Left colon (tissue), 2 donors: ENCODE data around the gene HECA. TPM values are rescaled to one million over a fixed set of nuclear protein-coding genes. Genes with fewer than 3 reads are reported as not detected.
"Not testable (repeated sequence)": the region's sequence is repeated elsewhere in the genome, so short reads cannot be mapped to it uniquely, and the experiment has no call there.

Source experiments
- ATAC-seq: fragments of 200-7000 bp; cut with Tn5 transposase; one replicate; pipeline ENCODE4 v1.9.1; 2020; ENCODE audit warnings: mild to moderate bottlenecking, moderate library complexity
- DNase-seq, 2 donors: peaks; one replicate each; pipeline ENCODE4 v3.0.0-alpha.2; 2020
- intact Hi-C, 2 donors: fragments of 100-400 bp; cut with DNase I in 1 of 2; cut with micrococcal nuclease in 1 of 2; formaldehyde crosslinking; loops; one replicate each; pipeline versions ENCODE4 v1.11.2 to v1.14.0; 2022; cut with DNase I, micrococcal nuclease
- long read RNA-seq: library from polyadenylated mRNA; unstranded; transcript quantifications from one replicate; pipeline ENCODE4 v2.0.0, GENCODE V29; 2021
- total RNA-seq, 2 donors: library from RNA; stranded (reverse); fragmentation: NEBNext Ultra II Directional; extraction: Animal tissue kit (Norgen Biotek cat#: 25700); gene quantifications; one replicate each; pipeline ENCODE4 v1.2.1, GENCODE V29; 2021
- donor health status: DM: no; HTN: no; CAD: no.
- donor health status: DM: yes; HTN: yes; CAD: no.

Gene HECA
- total RNA-seq: 10 to 100 TPM; 30.3 to 42.1 TPM
- long read RNA-seq, full-length matches to known transcripts: 2 of 37 reads
- long read RNA-seq, partial matches to known transcripts: 27 of 37 reads
- long read RNA-seq, other reads (novel, unspliced or antisense): 8 of 37 reads

DNA sequence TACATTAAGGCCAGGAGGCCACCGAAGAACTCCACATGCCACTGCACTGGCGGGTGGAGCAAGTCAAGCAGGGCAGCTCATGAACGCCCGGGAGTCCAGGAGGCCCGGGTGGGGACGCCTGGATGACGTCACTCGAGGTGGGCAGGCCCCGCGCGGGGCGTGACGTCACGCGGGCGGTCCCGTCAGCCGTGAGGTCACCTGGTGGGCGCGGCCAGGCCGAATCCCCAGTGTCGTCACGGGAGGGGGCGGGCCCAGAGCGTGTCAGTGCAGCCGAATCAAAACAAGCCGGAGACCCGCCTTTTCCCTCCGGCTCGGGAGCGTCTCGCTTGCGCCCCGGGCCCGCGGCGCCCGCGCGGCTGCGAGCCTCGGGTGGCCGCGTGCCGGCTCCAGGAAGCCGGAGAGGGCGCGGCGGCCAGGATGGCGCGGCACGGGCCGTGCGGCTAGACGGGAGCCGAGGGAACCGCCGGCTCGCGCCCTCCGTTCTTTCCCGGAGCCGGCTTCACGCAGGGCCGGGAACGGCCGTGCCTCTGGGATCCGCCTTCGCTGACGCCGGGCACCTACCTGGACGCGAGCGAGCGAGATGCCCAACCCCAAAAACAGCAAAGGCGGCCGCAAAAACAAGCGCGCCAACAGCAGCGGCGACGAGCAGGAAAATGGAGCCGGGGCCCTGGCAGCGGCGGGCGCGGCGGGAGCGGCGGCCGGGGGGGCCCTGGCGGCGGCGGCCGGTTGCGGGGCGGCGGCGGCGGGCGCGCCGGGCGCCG, at the start of gene HECA:
TSS of gene HECA (plus strand) at position 264 of the 761 bp plus-strand sequence. CDS start at position 581, 317 bp downstream.
- intact Hi-C loops: no loop called here
- peak; percentile 92 for ATAC-seq
- DNase-seq: peak; percentile 98 to 100

- intact Hi-C loops: no loop called here
- ATAC-seq: no peak
- no peak for DNase-seq
These were observed 43.1 kb upstream of the HECA start for GRCh38 chr6:139091826-139092225.

- no peak for DNase-seq
- intact Hi-C loops: no loop called here
These were observed 34.9 kb upstream of the HECA start for GRCh38 chr6:139099984-139100383.

GRCh38 chr6:139107051-139107450, 27.8 kb upstream of the HECA start:
- intact Hi-C loops: no loop called here
- ATAC-seq: no peak
- no peak for DNase-seq

More at GRCh38 chr6:139099984-139100383, 34.9 kb upstream of the HECA start:
- no peak for ATAC-seq

- no peak for ATAC-seq
These were observed 26.5 kb upstream of the HECA start for GRCh38 chr6:139108378-139108777.

DNA sequence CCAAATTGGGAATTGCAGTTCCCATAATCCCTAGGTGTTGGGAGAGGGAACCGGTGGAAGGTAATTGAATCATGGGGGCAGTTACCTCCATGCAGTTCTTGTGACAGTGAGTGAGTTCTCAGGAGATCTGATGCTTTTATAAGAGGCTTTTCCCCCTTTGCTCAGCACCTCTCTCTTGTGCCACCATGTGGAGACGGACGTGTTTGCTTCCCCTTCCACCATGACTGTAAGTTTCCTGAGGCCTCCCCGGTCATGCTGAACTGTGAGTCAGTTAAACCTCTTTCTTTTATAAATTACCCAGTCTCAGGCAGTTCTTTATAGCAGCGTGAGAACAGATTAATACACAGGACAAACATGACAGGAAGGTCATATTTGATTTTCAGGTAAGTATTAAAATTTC, 25.3 kb upstream of the HECA start:
- DNase-seq (peak in 1 of 2 donors; percentile 19), ATAC-seq (no peak)
- intact Hi-C loops: no loop called here

More at GRCh38 chr6:139108378-139108777, 26.5 kb upstream of the HECA start:
- intact Hi-C loops: no loop called here
- DNase-seq: no peak

- intact Hi-C loops: no loop called here
- no peak for DNase-seq
- ATAC-seq: no peak
These were observed 22.7 kb upstream of the HECA start for GRCh38 chr6:139112146-139112545.

DNA sequence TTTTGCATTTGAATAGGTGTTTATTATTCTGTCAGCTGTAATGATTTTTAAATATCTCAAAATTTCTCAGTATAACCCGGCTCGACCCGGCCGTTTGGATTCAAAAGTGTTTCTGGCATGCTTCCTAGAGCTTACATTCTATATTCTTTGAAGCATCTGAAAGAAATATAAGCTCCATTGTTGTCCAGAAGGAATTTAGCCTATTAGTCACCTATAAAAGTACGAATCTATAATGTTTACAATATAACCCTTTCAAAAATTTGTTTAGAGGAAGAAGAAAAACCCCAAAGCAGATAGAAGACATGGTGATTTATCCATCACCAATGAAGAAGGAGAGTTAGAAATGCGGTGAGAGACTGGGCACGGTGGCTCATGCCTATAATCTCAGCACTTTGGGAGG, 22.3 kb upstream of the HECA start:
- DNase-seq: no peak
- intact Hi-C loops: no loop called here
- no peak for ATAC-seq

DNA sequence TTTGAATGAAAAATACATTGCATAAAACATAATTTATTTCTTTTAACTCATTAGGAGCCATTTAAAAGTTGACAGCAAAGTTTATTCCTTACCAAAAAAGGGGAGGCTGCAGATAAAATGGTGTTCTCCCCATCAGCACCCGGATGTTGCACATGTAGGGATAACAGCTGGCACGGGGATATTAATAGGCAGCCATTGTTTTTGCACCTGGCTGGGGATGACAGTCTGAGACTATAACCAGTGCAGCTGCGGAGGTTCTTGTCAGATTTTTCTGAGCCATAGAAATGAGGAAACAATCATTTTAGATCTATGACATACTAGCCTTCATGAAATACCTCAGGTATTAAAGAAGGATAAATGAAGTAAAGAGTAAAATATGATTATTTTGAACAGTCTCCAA, 20.1 kb upstream of the HECA start:
- DNase-seq: no peak
- ATAC-seq: no peak
- intact Hi-C loops: no loop called here

DNA sequence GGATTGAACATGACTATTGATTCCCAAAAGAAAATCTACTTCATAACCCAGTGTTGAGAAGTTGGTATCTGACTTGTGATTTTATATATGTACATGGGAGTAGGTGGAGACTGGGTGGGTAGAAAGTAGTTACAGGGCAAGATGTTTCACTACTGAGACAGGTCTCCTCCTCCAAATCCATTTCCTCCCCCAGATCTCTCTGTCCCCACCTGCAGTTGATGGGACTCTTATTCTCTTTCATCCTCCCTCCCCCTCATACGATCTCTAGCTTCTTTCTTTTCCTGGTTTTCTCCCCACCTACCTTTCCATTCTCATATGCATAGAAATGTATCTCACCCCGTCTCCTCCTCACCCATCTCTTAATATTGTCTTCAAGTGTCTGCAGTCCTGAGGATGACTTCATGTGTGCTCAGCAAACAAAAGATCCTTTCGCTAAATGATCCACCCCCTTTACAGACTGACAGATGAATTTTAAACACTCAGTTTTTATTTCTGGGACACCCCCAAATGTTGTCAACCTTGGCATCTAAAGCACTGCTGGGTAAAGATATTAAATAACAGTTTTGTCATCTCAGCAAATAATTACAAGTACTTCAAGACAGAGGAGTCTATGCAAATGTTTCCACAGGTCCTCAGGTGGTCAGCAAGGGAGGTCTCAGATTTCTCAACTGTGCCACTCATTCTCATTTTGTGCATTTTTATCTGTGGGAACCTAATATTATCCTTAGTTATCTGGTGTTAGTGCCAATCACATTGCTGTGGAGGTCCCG, 18.7 kb upstream of the HECA start:
- ATAC-seq (no peak), DNase-seq (no peak)
- intact Hi-C loops: no loop called here

- intact Hi-C loops: no loop called here
- ATAC-seq: no peak
- no peak for DNase-seq
These were observed 17.1 kb upstream of the HECA start for GRCh38 chr6:139117734-139118133.

GRCh38 chr6:139119552-139119951, 15.3 kb upstream of the HECA start:
- ATAC-seq (no peak), DNase-seq (no peak)
- intact Hi-C loops: no loop called here

DNA sequence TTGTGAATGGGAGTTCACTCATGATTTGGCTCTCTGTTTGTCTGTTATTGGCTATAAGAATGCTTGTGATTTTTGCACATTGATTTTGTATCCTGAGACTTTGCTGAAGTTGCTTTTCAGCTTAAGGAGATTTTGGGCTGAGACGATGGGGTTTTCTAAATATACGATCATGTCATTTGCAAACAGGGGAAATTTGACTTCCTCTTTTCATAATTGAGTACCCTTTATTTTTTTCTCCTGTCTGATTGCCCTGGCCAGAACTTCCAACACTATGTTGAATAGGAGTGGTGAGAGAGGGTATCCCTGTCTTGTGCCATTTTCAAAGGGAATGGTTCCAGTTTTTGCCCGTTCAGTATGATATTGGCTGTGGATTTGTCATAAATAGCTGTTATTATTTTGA, 12.1 kb upstream of the HECA start:
- intact Hi-C loops, ATAC-seq, DNase-seq: not testable (repeated sequence)

- DNase-seq: peak; percentile 70 to 75
- intact Hi-C loops: loop anchor here in 1 of 2 donors (5.0 kb wide), 1 partner anchor 237 kb away; no protein-coding TSS in a partner anchor
These were observed 9.8 kb upstream of the HECA start for GRCh38 chr6:139124887-139125672.

GRCh38 chr6:139126255-139126654, 8.6 kb upstream of the HECA start:
- intact Hi-C loops: loop anchor here in 1 of 2 donors (5.0 kb wide), 1 partner anchor 236 kb away; no protein-coding TSS in a partner anchor
- DNase-seq (no peak), ATAC-seq (no peak)

More at GRCh38 chr6:139124887-139125672, 9.8 kb upstream of the HECA start:
- peak; percentile 100 for ATAC-seq

GRCh38 chr6:139126931-139127330, 7.9 kb upstream of the HECA start:
- ATAC-seq (no peak), DNase-seq (no peak)
- intact Hi-C loops: loop anchor here in 1 of 2 donors (5.0 kb wide), 1 partner anchor 235 kb away; no protein-coding TSS in a partner anchor

- intact Hi-C loops: loop anchor here in 1 of 2 donors (5.0 kb wide), 1 partner anchor 233 kb away; no protein-coding TSS in a partner anchor
- DNase-seq (no peak), ATAC-seq (no peak)
These were observed 5.6 kb upstream of the HECA start for GRCh38 chr6:139129284-139129683.

DNA sequence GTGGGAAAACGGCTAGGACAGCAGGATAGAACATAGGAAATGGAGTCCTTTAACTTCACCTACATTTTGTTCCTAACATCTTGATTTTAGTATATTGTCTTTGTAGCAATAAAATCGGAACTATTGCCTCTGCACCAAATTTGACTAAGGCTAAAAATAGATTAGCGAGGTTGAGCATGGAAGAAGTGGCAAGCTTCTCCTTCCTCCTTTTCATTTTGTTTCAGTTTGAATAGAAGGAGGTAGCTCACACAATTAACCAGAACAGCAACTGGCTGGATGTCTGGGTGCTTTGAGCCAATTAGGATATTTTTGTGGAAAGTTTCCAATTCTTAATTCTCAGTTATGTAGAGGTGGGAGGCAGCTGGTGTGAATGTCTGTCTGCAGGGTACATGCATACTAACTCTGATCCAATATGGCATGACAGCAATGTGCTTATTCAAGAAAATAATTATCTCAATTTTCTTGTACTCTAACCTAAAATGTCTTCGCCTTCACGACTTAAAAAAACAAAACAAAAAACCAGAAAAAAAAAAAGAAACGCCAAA, 3.1 kb upstream of the HECA start:
- intact Hi-C loops: no loop called here
- DNase-seq (no peak), ATAC-seq (no peak)
